GM18868 (cell line): ENCODE data around the gene HPSE2.

Source experiments
- ATAC-seq: cut with Tn5 transposase; IDR thresholded peaks from one replicate; pipeline ENCODE4 v1.9.1; 2021; ENCODE audit warnings: mild to moderate bottlenecking, moderate library complexity; ENCODE audit not compliant: unreplicated experiment

HPSE2 gene

DNA sequence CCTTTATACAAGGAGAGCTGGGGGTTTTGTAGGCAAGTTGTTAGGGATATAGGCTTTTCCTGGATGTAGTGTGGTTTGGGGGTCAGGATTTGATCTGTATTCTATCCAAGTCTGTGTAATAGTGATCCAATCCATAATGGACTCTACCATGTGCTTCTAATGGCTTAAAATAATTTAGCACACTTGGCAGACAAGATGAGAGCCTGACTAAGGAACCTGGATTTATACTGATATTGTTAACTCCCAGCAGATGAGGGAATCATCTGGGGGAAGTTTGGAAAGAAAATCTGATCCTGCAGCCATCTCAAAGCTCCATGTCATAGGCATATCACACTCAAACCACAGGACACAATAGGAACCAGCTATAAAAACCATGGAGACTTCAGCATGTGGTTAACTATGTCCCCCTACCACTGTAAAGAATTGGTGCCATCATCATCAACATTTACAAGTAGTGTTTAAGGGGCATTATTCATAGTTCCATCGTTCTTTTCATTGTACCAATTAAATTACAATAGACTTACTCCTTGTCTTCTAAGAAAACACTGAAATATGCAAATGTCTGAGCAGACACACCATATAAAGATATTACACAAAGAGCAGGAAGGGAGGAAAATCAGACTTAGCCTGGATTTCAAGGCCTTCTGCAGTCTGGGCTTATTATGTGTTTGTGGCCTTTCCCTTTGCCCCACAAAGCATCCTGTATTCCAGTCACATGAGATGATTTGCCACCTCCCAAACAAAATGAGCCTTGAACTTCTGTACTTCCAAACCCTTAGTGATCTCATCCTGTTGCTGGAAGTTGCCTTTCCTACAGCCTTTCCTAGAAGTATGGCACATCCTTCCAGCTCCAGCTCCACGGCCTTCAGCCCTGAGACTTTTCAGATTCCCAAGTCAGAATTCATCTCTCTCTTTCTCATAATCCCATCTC is 766.4 kb downstream of the HPSE2 start:
- no peak for ATAC-seq

DNA sequence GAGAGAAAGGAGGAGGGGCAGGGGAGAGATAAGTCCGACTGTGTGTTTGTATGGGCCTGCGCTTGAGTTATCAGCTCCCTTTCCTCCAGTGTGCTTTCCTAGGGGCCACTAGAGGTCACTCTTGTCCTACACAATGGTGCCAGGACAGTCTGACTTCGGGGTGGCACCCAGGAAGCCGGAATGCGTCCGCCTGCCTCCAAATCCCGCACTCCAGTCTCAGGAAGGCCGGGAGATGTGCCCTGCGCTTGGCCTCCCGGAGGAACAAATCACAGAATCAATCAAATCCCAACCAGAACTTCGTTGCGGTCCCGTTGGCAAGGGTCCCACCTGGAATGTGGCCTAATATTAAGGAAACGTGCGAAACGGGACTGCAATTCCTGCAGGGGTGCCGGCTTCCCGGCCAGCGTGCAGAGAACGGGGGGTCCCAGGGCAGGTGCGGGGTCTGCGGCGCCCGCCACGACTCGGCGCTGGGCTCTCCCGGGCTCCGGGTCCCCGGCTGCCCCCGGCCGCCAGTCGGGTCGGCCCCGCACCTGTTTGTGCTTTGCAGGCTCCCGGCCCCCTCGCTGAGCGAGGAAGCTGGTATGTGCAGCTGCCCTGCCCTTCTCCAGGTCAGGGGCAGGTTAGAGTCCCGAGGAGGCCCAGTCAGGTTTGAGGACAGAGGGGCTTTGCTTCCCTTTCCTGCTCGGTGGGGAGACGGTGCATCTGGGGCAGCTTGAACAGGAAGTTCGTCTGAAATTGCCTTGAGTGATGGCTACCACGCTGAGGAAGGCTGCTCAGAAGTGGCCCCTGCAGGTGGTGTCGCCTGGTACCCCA is 767.9 kb downstream of the HPSE2 start:
- peak; percentile 97 for ATAC-seq

DNA sequence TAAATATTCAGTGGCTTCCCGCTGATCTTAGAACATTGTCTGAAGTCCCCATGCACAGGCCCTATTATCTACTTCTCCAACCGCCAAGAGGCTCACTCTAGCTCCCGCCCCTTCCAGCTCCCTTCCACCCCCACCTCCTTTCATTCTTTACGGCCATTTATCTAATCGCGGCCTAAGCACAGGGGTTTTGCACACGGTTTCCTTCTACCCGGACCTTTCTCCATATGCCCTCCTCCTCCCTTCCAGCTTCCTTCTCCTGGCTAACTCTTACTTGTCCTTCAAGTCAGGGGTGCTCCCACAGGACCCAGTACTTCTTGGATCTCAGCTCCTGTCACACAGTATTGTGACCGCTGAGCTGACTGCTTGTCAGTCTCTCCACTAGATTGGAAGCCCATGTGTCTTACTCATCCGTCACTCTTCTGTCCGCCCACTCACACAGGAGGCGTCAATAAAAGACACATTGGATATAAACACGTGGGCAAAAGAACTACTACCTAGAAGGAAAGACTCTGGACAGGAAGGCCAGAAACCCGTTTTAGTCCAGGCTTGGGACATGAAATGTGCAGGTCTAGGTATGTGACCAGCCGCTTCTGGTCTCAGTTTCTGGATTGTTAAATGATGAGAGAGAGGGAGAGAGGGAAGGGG is 768.7 kb downstream of the HPSE2 start:
- ATAC-seq = no peak

DNA sequence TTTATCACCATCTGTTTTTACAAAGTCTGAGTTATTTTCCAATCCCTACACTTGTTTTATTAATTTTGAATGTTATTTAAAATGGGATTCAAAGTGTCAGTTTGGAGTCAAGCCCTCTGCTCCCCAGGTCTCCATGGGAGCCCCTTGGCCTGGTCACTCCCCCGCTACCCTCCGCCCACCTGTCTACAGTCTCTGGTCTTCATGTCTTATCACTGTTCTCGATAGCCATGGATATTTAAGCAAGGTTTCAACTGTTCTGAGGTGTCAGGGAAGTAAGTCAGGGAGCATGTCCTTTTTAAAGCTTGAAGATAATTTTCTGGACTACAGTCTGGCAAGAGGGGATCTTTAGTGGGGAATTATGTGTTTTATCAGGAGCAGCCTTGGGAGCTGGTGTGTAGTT is 769.8 kb downstream of the HPSE2 start:
- ATAC-seq = no peak

DNA sequence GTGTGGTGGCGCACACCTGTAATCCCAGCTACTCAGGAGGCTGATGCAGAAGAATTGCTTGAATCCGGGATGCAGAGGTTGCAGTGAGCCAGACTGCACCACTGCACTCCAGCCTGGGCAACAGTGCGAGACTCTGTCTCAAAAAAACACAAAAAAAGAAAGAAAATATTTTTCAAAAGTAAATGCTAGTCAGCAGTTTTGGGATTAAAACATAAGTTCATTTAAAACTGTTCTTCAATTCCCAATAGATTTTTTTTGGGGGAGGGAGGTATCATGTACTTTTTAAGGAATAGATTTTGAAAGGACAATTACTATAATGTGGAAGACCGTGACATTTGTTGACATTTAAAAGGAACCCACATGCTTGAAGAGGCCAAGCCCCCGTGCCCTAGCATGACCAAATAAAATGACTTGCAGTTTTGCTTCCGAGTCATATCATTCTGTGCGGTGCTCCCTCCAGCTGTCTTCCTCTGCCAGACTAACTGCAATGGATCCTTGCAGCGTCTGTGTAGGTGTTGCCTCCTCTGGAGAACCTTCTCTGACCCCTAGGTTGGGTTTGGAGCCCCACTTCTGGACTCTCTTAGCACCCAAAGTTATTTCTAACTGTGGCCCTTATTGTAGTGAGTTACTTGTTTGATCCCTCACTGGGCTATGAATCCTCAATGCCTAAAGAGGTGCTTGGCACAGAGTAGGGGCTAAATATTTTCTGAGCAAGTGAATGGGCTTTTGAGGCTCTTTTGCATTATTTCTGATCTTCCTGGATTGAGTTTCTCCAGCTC is 771.5 kb downstream of the HPSE2 start:
- ATAC-seq = no peak

DNA sequence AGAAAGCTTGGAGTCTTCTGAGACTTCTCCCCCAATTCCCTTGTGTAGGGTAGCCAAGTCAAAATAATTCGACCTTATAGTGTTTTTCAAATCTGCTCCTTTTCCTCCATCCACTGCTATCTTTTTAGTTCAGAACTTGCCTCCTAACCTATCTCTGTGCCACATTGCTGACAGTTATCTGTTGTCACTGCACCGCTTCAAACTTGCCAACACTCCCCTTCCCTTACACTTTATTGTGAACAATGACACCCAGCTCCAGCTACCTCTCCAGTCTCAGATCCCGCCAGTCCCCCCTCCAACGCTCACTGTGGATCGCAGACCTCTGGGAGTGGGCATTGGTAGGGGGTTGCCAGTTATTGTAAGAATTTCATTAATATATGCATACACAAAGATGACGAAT is 772.6 kb downstream of the HPSE2 start:
- no peak for ATAC-seq

DNA sequence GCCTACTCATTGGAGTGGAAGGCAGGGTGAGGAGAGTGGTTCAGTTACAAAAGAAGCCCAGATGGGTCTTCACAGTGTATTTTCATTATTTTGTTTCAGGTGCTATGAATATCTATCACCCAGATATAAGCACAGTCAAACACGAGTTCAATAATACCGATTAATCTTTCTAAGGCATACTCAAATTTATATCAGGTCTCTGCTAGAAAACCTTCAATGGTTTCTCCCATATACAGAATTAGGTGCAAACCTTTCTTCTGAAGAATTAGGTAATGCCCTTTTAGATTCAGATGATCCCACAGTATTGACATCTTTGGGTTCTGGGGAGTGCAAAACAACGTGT is 774.2 kb downstream of the HPSE2 start:
- ATAC-seq = no peak

DNA sequence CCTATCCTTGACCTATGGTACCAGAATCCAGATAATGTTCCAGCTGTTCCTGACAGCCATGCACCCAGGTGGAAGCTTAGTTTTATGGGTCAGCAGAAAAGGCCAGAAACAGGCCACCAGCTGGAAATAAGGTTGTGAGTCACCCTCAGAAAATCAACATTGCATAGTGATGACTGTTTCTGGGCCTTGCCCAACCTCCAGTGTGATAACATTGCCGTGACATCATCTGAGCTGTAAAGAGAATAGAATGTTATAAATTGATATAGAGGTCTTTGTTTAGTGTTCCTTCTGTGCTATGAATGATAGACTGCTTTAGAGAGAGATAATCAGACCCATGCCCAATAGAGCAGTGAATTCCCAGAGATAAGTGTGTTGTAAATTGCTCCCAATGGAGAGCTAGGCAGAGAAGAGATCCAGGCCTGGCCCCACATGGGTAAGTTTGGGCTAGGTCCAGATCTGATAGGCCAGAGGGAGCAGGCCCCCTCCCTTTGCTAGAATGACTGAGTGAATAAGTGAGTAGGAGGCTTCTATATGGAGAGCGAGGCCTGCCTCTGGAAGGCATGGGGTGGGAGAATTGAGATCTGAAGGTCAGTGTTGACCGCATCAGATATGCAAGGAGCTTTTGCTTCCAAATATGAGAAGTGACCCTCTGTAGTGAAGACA is 774.7 kb downstream of the HPSE2 start:
- ATAC-seq = no peak

DNA sequence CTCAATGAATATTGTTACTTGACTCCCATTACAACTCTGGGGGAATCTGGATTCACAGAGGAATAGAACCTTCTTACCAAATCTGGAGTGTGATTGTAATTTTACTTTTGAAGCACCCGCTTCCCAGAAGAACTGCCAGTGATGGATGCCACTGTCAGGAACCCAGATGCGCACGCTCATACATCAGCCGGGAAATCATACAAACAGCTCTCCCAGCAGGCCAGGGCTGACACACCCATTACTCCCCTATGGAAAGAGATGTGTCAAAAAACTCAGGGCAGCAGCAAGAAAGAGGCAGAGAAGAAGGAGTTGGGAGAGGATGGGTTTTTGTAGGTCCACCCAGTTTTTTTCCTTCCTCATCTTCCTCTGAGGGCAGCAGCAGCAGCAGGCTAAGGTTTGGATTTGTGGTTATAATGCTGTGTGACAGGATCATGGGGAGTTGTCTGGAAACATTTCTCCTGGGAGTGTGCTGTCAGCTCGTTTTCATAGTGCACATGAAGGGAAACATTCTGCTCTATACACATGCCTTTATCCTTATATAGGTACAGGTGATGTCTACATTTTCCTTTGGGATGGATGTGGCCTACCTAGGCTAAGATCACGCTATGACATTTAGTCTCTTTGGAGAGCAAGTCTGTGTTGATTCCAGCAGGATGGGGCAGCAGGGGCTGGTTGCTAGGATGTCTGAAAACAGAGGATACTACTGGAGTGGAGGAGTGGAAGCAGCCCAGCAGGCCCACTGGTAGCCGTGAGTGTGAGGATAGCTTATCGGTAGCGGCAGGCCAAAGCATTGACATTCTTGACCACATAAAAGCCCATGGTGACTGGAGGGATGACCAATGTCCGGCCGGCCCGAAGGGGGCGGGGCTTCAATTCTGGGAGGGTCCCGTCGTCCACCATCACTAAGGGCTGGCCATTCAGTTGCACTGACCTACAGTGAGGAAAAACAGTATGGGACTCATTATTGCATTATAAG is 776.6 kb downstream of the HPSE2 start:
- no peak for ATAC-seq

DNA sequence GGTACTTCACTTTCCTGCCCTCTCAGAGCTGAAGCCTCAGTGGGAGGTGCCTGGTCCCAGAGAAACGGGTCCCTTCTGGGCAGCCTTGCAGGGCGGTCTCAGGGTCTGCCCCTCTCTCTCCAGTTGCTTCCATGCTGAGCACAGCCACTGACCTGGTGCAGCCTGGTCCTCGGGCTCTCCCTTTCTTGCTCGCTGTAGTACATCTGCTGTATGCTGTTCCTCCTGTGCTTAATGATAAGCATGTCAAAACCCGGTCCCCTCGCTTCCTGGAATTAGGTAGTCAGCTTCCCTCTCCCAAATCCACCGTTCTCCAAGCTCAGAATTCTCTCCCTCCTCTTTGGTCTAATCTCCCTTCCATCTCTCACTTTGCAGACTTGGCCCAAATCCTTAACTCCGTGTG is 777.9 kb downstream of the HPSE2 start:
- ATAC-seq = no peak

DNA sequence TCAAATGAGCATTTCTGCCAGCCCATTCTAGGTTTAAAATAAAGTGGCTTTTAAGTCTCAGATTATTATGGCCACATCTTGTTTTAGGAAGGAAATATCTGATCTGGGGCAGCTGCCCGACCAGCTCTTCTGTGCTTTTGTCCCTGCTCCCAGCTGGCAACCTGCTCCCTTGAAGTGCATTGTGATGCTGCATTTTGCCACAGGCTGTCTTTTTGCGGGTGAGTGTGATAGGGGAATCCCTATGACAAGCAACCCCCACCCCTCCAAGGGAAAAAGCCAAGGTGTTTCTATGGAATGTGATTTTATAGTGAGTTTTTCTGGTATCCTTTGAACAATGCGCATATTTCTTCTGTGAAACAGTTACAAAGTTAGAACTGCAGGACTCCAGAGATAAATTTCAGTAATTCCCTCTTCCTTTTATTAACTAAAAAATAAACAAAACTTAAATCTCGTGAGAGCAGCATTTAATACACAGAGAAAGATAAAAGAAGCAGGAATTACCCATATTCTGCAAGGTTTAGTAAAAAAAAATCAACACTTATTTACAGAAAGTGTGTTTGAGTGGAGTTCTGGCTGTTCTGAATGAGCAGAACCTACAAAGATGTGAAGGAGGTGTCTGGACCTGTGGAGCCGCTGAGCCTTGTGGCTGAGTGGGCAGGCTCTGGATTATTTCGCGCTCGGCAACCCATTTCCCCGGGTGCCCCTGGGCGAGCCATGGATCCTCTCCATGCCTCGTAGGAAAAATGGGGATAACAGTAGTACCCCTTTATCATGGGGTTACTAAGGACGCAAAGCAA is 778.8 kb downstream of the HPSE2 start:
- no peak for ATAC-seq

DNA sequence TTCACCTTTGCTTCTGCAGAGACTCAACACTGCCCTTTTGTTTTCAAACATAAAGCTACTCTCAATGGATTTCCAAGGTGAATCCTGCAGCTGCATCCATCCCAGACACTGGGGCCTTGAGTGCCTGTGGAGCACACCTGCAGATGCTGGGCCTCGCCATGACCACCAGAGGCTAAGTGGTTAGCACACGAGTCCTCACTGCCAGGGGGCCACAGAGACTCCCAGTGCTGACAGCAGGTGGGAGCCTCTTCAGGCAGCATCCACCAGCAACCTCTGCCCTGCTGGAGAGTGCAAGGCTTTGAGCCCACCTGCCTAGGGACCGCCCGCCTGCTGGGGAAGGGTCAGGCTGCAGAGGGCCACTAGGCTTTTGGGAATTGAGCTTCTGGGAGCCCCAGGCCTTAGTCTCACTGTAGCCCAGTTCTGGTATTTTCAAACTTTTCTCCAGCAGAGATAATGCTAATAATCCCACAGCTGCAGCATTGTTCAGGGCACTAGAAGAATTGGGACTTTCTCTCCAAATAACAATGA is 779.5 kb downstream of the HPSE2 start:
- no peak for ATAC-seq

DNA sequence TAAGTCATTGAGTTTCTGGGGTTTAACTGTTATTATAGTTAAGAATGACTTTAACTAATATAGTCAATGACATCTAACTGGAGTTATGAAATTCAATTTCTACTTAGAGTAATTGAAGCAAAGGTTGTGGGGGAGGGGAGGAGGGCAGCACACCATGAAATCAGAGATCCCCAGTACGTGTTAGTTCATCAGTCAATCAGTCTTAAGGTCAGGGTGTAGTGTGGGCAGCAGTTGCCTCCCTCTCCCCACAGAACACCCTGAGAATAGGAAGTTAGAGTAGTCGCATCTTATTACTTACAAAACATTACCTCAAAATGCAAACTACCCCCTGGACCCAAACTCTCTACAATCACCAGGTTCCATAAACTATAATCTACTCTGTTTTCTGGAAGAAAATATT is 781.9 kb downstream of the HPSE2 start:
- ATAC-seq = no peak

DNA sequence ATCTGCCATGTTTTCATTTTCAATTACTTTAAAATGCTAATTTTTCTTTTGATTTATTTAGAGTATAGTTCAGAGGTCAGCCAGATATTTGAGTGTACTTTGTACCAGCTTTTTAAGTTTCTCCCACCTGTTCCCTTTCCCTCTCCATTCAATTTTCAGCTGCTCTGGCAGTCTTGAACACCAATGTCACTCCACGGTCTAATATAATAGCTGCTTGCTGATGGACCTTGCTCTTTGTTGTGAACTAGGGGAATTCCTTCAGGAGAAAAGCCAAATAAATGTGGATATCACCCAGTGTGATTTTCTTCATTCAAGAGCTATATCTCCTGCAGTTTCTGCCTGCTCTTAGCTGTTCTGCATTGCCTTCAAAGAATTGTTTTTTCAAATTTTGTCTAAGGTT is 785.0 kb downstream of the HPSE2 start:
- ATAC-seq = no peak

DNA sequence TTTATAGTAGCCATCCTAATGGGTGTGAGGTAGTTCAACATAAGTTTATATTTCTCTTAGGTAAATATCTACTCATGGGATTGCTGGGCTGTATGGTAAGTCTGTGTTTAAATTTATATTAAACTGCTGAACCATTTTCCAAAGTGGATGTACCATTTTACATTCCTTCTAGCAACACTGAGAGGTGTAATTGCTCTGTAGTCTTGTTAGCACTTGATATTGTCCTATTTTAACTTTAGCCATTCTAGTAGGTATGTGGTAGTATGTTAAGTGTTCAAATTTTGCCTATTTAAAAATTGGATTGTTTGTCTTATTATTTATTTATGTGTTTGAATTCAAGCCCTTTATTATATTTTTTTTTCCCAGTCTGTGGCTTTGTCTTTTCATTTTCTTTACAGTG is 786.4 kb downstream of the HPSE2 start:
- no peak for ATAC-seq

DNA sequence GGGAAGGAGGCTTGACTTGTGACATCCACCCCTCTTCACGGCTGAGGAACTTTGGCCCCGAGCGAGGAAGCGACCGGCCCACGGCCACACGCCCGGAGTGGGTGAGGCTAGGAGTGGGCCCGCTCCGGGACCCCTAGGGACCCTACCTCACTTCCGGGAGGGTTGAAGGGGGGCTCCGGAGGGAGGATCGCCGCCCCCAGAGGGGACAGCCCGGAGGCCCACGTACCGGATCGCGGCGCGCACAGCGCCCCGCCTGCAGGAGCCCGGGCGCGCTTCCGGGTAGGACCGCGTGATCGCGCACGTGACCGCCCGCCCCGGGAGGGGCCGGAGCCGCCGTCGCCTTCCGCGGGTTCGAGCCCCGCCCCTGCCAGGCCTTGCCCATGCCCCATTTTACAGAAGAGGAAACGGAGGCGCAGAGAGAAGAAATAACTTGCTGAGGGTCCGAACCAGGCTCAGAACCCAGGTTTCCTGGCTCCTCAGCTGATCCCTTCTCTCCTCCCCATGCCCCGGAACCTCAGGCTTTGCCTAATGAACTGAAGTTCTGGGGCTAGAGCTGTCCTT is 788.9 kb downstream of the HPSE2 start, which contains the start of gene HPS1:
Gene HPS1, minus strand, starts transcription at position 275 of the 561 bp plus-strand sequence. CDS start 3,695 bp downstream, outside the sequence.
- peak; percentile 88 for ATAC-seq

DNA sequence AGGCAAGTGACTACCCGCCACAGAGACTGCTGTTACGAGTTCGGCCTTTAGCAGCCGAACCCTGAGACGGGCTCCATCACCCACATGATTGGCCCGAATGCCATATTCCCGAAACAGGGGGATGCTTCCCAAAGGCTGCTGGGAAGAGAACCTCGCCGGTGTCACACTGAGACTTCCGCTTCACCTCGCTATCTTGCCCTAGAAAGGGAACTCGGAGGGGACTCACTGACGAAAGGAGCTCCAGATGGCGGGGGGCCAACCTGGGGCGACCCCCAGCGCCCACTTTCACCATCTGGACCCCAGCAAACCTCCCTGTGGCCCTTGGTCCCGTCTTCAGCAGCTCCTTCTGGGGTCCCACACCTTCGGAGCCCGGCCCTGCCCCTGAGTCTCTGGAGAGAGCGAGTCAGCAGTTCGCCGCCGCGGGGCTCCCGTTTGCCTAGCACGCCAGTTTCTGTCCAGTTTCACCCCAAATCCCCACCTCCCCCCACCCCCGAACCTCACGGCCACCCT is 789.4 kb downstream of the HPSE2 start:
- peak; percentile 30 for ATAC-seq
